OCI-LY3 (cell line): ENCODE measurements around the gene SURF6.

Experiments
- EZH2phosphoT487 ChIP-seq: fragments of 200-600 bp; shearing (Covaris generic); IDR thresholded peaks from 2 replicates; pipeline ENCODE4 v1.6.1; 2018; ENCODE audit warnings: antibody characterized with exemption, mixed run types, low read depth
- TF ChIP-seq, protein P1 (sequence below): fragments of 200-600, 300-600 bp; sonication (generic); IDR thresholded peaks from 2 replicates; pipeline ENCODE4 v1.5.1; 2014; ENCODE audit warnings: antibody characterized with exemption, low read length, low read depth

DNA sequence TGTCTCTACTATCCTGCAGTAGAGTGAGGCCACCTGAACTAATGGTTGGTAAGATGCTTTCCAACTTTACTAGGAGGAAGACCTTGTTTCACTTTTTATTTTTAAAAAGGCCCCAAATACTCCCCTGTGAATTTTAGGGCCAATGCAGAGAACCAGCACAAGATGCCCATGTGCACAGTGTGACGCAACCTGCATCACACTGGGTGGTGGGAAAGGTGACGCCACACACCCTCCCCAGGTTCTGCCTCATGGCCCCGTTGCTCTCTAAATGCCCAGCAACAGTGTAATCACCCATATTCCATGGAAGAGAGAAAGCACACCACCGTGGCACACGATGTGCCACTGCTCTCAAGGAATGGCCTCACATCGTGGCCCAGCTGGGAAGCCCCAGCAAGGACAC, 33.4 kb upstream of the SURF6 start:
- TF ChIP-seq, protein P1, sequence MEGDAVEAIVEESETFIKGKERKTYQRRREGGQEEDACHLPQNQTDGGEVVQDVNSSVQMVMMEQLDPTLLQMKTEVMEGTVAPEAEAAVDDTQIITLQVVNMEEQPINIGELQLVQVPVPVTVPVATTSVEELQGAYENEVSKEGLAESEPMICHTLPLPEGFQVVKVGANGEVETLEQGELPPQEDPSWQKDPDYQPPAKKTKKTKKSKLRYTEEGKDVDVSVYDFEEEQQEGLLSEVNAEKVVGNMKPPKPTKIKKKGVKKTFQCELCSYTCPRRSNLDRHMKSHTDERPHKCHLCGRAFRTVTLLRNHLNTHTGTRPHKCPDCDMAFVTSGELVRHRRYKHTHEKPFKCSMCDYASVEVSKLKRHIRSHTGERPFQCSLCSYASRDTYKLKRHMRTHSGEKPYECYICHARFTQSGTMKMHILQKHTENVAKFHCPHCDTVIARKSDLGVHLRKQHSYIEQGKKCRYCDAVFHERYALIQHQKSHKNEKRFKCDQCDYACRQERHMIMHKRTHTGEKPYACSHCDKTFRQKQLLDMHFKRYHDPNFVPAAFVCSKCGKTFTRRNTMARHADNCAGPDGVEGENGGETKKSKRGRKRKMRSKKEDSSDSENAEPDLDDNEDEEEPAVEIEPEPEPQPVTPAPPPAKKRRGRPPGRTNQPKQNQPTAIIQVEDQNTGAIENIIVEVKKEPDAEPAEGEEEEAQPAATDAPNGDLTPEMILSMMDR: no peak
- TF ChIP-seq EZH2phosphoT487: no peak
